Measurements from ENCODE around the gene CYP46A1. TPM values are rescaled to one million over a fixed set of nuclear protein-coding genes. Genes with fewer than 3 reads are reported as not detected.

CYP46A1 gene
- total and polyA plus RNA-seq, 2 donors (not counting 1 experiment from before 2014, with no cell fraction given), result 0.27 to 0.28 TPM

DNA sequence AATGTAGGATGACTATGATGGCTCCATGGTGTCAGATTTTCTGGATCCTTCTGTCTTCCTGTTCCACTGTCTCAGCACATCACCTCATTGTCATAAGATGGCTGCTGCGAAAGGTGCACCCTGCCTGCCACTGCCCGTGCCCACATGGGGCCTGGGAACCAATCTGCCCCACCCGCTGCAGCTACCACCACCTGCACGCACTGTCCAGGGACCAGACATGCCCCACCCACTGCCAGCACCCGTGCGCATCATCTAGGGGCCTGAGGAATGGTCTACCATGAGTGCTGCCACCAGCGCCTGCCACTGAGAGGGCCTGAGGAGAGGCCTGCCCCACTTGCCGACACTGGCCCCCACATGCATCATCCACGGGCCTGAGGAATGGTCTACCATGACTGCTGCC is 23.8 kb downstream of the CYP46A1 start:
- DNase-seq, result no peak
- no peak for ATAC-seq (ENCODE audit: low read depth)
- TF ChIP-seq, protein P1, sequence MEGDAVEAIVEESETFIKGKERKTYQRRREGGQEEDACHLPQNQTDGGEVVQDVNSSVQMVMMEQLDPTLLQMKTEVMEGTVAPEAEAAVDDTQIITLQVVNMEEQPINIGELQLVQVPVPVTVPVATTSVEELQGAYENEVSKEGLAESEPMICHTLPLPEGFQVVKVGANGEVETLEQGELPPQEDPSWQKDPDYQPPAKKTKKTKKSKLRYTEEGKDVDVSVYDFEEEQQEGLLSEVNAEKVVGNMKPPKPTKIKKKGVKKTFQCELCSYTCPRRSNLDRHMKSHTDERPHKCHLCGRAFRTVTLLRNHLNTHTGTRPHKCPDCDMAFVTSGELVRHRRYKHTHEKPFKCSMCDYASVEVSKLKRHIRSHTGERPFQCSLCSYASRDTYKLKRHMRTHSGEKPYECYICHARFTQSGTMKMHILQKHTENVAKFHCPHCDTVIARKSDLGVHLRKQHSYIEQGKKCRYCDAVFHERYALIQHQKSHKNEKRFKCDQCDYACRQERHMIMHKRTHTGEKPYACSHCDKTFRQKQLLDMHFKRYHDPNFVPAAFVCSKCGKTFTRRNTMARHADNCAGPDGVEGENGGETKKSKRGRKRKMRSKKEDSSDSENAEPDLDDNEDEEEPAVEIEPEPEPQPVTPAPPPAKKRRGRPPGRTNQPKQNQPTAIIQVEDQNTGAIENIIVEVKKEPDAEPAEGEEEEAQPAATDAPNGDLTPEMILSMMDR (IDR thresholded peaks at IDR 0.05), result no peak
- WGBS (ENCODE audit: insufficient coverage), result 91% methylated on average over 9 of the region's 9 CpGs
- ChIA-PET POLR2A (no interaction called here), CTCF (no interaction called here)
- H3K4me2 ChIP-seq (replicated peaks; ENCODE audit: low read depth, low read length, poor library complexity, severe bottlenecking), result no peak overlapping the region
- H3K4me1 Mint-ChIP-seq, result no peaks in the 10 kb centered on the region
- peaks cover 6% of the 10 kb centered on the region for H3K9me3 Mint-ChIP-seq (ENCODE audit: insufficient read depth)
- H3K4me1 ChIP-seq (ENCODE audit: control insufficient read depth in 2 of 2, insufficient read depth in 2 of 2, low read length in 2 of 2), result no peaks in the 10 kb centered on the region
- H4K20me1 ChIP-seq (ENCODE audit: control insufficient read depth, insufficient read depth, low read length, poor library complexity, severe bottlenecking), result no peaks in the 10 kb centered on the region
- H2AFZ ChIP-seq (ENCODE audit: insufficient read depth, low read depth, low read length, poor library complexity, severe bottlenecking), result no peak overlapping the region
- no peak overlapping the region for H3K9ac ChIP-seq (ENCODE audit: low read length)
- no peak overlapping the region for H3K4me3 ChIP-seq (ENCODE audit: control extremely low read depth in 1 of 5, extremely low read depth in 1 of 5, insufficient read depth in 1 of 5, low read depth in 2 of 5, low read length in 4 of 5)
- H3K27ac Mint-ChIP-seq, result no peak overlapping the region
- H3K27ac ChIP-seq (ENCODE audit: low read length in 2 of 2), result no peak overlapping the region
- H3K4me3 Mint-ChIP-seq, result no peak overlapping the region
- intact Hi-C loops (cut with micrococcal nuclease), result no loop called here
- peaks cover 0 to 4% (median 1%) of the 10 kb centered on the region in 4 experiments for H3K27me3 ChIP-seq (replicated peaks in 1 of 4; ENCODE audit: control extremely low read depth in 1 of 4, control insufficient read depth in 3 of 4, insufficient read depth in 4 of 4, low read length in 3 of 4)
- no peaks in the 10 kb centered on the region for H3K36me3 ChIP-seq (replicated peaks in 1 of 2; ENCODE audit: control extremely low read depth in 1 of 2, control insufficient read depth in 1 of 2, extremely low read depth in 1 of 2, insufficient read depth in 2 of 2, low read length in 1 of 2)
- peaks cover 0 to 31% (median 11%) of the 10 kb centered on the region in 3 donors for H3K9me3 ChIP-seq (ENCODE audit: control extremely low read depth in 1 of 3, control insufficient read depth in 2 of 3, insufficient read depth in 1 of 3, low read length in 2 of 3)
- H3K27me3 Mint-ChIP-seq, result peaks cover 10% of the 10 kb centered on the region
- H3K79me2 ChIP-seq (ENCODE audit: control insufficient read depth, insufficient read depth, low read length), result no peaks in the 10 kb centered on the region

- DNase-seq, result no peak
- H3K27ac Mint-ChIP-seq, result no peak overlapping the region
- no peaks in the 10 kb centered on the region for H3K4me1 ChIP-seq (ENCODE audit: control insufficient read depth in 2 of 2, insufficient read depth in 2 of 2, low read length in 2 of 2)
- POLR2A ChIA-PET, result no interaction called here
- no peak for TF ChIP-seq EZH2 (IDR thresholded peaks at IDR 0.05; ENCODE audit: borderline replicate concordance, insufficient read depth, low read depth, low read length, poor library complexity, severe bottlenecking)
- TF ChIP-seq, protein P1 (IDR thresholded peaks at IDR 0.05), result no peak
- WGBS (ENCODE audit: insufficient coverage), result 82% methylated on average over 7 of the region's 7 CpGs
- H3K79me2 ChIP-seq (ENCODE audit: control insufficient read depth, insufficient read depth, low read length), result no peaks in the 10 kb centered on the region
- no peaks in the 10 kb centered on the region for H3K36me3 ChIP-seq (replicated peaks in 1 of 2; ENCODE audit: control extremely low read depth in 1 of 2, control insufficient read depth in 1 of 2, extremely low read depth in 1 of 2, insufficient read depth in 2 of 2, low read length in 1 of 2)
- peaks cover 2% of the 10 kb centered on the region for H3K9me3 Mint-ChIP-seq (ENCODE audit: insufficient read depth)
- no peak overlapping the region for H3K4me3 ChIP-seq (ENCODE audit: control extremely low read depth in 1 of 5, extremely low read depth in 1 of 5, insufficient read depth in 1 of 5, low read depth in 2 of 5, low read length in 4 of 5)
- peaks cover 0 to 26% (median 6%) of the 10 kb centered on the region in 3 donors for H3K9me3 ChIP-seq (ENCODE audit: control extremely low read depth in 1 of 3, control insufficient read depth in 2 of 3, insufficient read depth in 1 of 3, low read length in 2 of 3)
- H2AFZ ChIP-seq (ENCODE audit: insufficient read depth, low read depth, low read length, poor library complexity, severe bottlenecking), result no peak overlapping the region
- H3K4me3 Mint-ChIP-seq, result no peak overlapping the region
- intact Hi-C loops (cut with micrococcal nuclease), result no loop called here
- H3K27ac ChIP-seq (ENCODE audit: low read length in 2 of 2), result no peak overlapping the region
- H3K4me1 Mint-ChIP-seq, result no peaks in the 10 kb centered on the region
- no peak overlapping the region for H3K9ac ChIP-seq (ENCODE audit: low read length)
- H4K20me1 ChIP-seq (ENCODE audit: control insufficient read depth, insufficient read depth, low read length, poor library complexity, severe bottlenecking), result no peaks in the 10 kb centered on the region
- ATAC-seq (ENCODE audit: low read depth), result no peak
- peaks cover 0 to 4% (median 1%) of the 10 kb centered on the region in 4 experiments for H3K27me3 ChIP-seq (replicated peaks in 1 of 4; ENCODE audit: control extremely low read depth in 1 of 4, control insufficient read depth in 3 of 4, insufficient read depth in 4 of 4, low read length in 3 of 4)
- peaks cover 11% of the 10 kb centered on the region for H3K27me3 Mint-ChIP-seq
- no peak overlapping the region for H3K4me2 ChIP-seq (replicated peaks; ENCODE audit: low read depth, low read length, poor library complexity, severe bottlenecking)
- CTCF ChIA-PET, result no interaction called here
These were observed 24.4 kb downstream of the CYP46A1 start for GRCh38 chr14:99708449-99708848.

All from B cell (primary cell).